Renal pelvis (tissue), 12 donors: Measurements from ENCODE around the gene CYP4A11. TPM values are rescaled to one million over a fixed set of nuclear protein-coding genes. Genes with fewer than 3 reads are reported as not detected.
"Not testable (repeated sequence)": the region's sequence is repeated elsewhere in the genome, so short reads cannot be mapped to it uniquely, and the experiment has no call there.

ENCODE experiments used
- DNase-seq: peaks from one replicate; pipeline ENCODE4 v3.0.0-alpha.2; 2013
- long read RNA-seq, 16 experiments: transcript quantifications; one replicate each; lab custom pipeline, GENCODE V29; 2026
- polyA plus RNA-seq, 3 donors: library from polyadenylated mRNA; unstranded; fragments of 120-200 nt; gene quantifications; one replicate each; pipeline ENCODE4 v1.2.1, GENCODE V29; 2013; ENCODE audit not compliant: insufficient read length in 3 of 3

CYP4A11 gene
- polyA plus RNA-seq = 10 to 100 TPM; 42.1 to 74.9 (median 58.8) TPM
- long read RNA-seq, donor 1, transcript CYP4A11-201 (12 exons, 2,530 nt) = major isoform, 9 of 26 reads
- long read RNA-seq, donor 1, partial matches to known transcripts = 16 of 26 reads
- long read RNA-seq, donor 1, other reads (novel, unspliced or antisense) = 0 of 26 reads
- long read RNA-seq, donor 2, transcript CYP4A11-201 (12 exons, 2,530 nt) = major isoform, 6 of 8 reads
- long read RNA-seq, donor 2, partial matches to known transcripts = 0 of 8 reads
- long read RNA-seq, donor 2, other reads (novel, unspliced or antisense) = 0 of 8 reads
- long read RNA-seq, donor 3, partial matches to known transcripts = 0 of 3 reads
- long read RNA-seq, donor 3, other reads (novel, unspliced or antisense) = 0 of 3 reads
- long read RNA-seq, donor 4, transcript CYP4A11-201 (12 exons, 2,530 nt) = major isoform, 5 of 5 reads
- long read RNA-seq, donor 4, partial matches to known transcripts = 0 of 5 reads
- long read RNA-seq, donor 4, other reads (novel, unspliced or antisense) = 0 of 5 reads
- long read RNA-seq, donor 5, transcript CYP4A11-201 (12 exons, 2,530 nt) = major isoform, 7 of 9 reads
- long read RNA-seq, donor 5, partial matches to known transcripts = 0 of 9 reads
- long read RNA-seq, donor 5, other reads (novel, unspliced or antisense) = 0 of 9 reads
- long read RNA-seq, donor 6, transcript CYP4A11-201 (12 exons, 2,530 nt) = major isoform, 9 of 9 reads
- long read RNA-seq, donor 6, partial matches to known transcripts = 0 of 9 reads
- long read RNA-seq, donor 6, other reads (novel, unspliced or antisense) = 0 of 9 reads
- long read RNA-seq, donor 7, transcript CYP4A11-201 (12 exons, 2,530 nt) = major isoform, 15 of 17 reads
- long read RNA-seq, donor 7, partial matches to known transcripts = 0 of 17 reads
- long read RNA-seq, donor 7, other reads (novel, unspliced or antisense) = 0 of 17 reads
- long read RNA-seq, donor 8 = 0 reads
- long read RNA-seq, donor 9, transcript CYP4A11-201 (12 exons, 2,530 nt) = major isoform, 12 of 13 reads
- long read RNA-seq, donor 9, partial matches to known transcripts = 0 of 13 reads
- long read RNA-seq, donor 9, other reads (novel, unspliced or antisense) = 0 of 13 reads
- long read RNA-seq, donor 10, partial matches to known transcripts = 0 of 6 reads
- long read RNA-seq, donor 10, other reads (novel, unspliced or antisense) = 0 of 6 reads
- long read RNA-seq, donor 11, partial matches to known transcripts = 0 of 1 reads
- long read RNA-seq, donor 11, other reads (novel, unspliced or antisense) = 0 of 1 reads
- long read RNA-seq, donor 12, transcript CYP4A11-201 (12 exons, 2,530 nt) = major isoform, 11 of 13 reads
- long read RNA-seq, donor 12, partial matches to known transcripts = 0 of 13 reads
- long read RNA-seq, donor 12, other reads (novel, unspliced or antisense) = 0 of 13 reads
- long read RNA-seq, donor 13, partial matches to known transcripts = 0 of 2 reads
- long read RNA-seq, donor 13, other reads (novel, unspliced or antisense) = 0 of 2 reads
- long read RNA-seq, donor 14 = 0 reads
- long read RNA-seq, donor 15, transcript CYP4A11-201 (12 exons, 2,530 nt) = major isoform, 5 of 13 reads
- long read RNA-seq, donor 15, partial matches to known transcripts = 8 of 13 reads
- long read RNA-seq, donor 15, other reads (novel, unspliced or antisense) = 0 of 13 reads
- long read RNA-seq, donor 16, transcript CYP4A11-201 (12 exons, 2,530 nt) = major isoform, 7 of 9 reads
- long read RNA-seq, donor 16, partial matches to known transcripts = 0 of 9 reads
- long read RNA-seq, donor 16, other reads (novel, unspliced or antisense) = 0 of 9 reads

GRCh38 chr1:46941135-46941694, at the start of gene CYP4A11:
Gene CYP4A11, minus strand, starts transcription at chr1:46941476. Its CDS starts 43 bp downstream, at chr1:46941433.
- DNase-seq = no peak

- not testable (repeated sequence) for DNase-seq
These were observed 49.3 kb upstream of the CYP4A11 start for GRCh38 chr1:46990541-46990940.

GRCh38 chr1:46983830-46984586, 42.7 kb upstream of the CYP4A11 start:
- DNase-seq = no peak

- DNase-seq = no peak
These were observed 42.0 kb upstream of the CYP4A11 start for GRCh38 chr1:46983166-46983829.

GRCh38 chr1:46969014-46969619, 27.8 kb upstream of the CYP4A11 start:
- DNase-seq = no peak

GRCh38 chr1:46962272-46962671, 21.0 kb upstream of the CYP4A11 start:
- DNase-seq = not testable (repeated sequence)

- DNase-seq = no peak
These were observed 19.9 kb upstream of the CYP4A11 start for GRCh38 chr1:46961066-46961758.

GRCh38 chr1:46960250-46960649, 19.0 kb upstream of the CYP4A11 start:
- DNase-seq = no peak

- not testable (repeated sequence) for DNase-seq
These were observed 13.8 kb upstream of the CYP4A11 start for GRCh38 chr1:46955116-46955515.

GRCh38 chr1:46953847-46954246, 12.6 kb upstream of the CYP4A11 start:
- not testable (repeated sequence) for DNase-seq

- not testable (repeated sequence) for DNase-seq
These were observed 8.1 kb upstream of the CYP4A11 start for GRCh38 chr1:46949417-46949666.

- no peak for DNase-seq
These were observed 7.5 kb upstream of the CYP4A11 start for GRCh38 chr1:46948629-46949416.

GRCh38 chr1:46947706-46948105, 6.4 kb upstream of the CYP4A11 start:
- DNase-seq = not testable (repeated sequence)

GRCh38 chr1:46942086-46942485, 810 bp upstream of the CYP4A11 start:
- DNase-seq = no peak

GRCh38 chr1:46940307-46940706, 969 bp downstream of the CYP4A11 start:
- DNase-seq = no peak

- no peak for DNase-seq
These were observed 4.0 kb downstream of the CYP4A11 start for GRCh38 chr1:46937270-46937669.

- no peak for DNase-seq
These were observed 4.5 kb downstream of the CYP4A11 start for GRCh38 chr1:46936788-46937187.
